Progenitor cell of endocrine pancreas (in vitro differentiated cells): ENCODE results near the gene GNE. TPM values are rescaled to one million over a fixed set of nuclear protein-coding genes. Genes with fewer than 3 reads are reported as not detected.
"Not testable (repeated sequence)": the region's sequence is repeated elsewhere in the genome, so short reads cannot be mapped to it uniquely, and the experiment has no call there.

Experiments
- DNase-seq: peaks from one replicate; pipeline ENCODE4 v3.0.0; 2021; ENCODE audit warnings: low spot score; ENCODE audit not compliant: unreplicated experiment
- H3K27ac Mint-ChIP-seq: 2 replicates; pipeline ENCODE4 v1.8.0; 2021; ENCODE audit warnings: mild to moderate bottlenecking, moderate library complexity, mixed read lengths
- H3K27me3 Mint-ChIP-seq: 2 replicates; pipeline ENCODE4 v1.8.0; 2021; ENCODE audit warnings: mixed read lengths
- H3K36me3 Mint-ChIP-seq: 2 replicates; pipeline ENCODE4 v1.8.0; 2022; ENCODE audit warnings: mixed read lengths; ENCODE audit not compliant: insufficient read depth
- H3K4me1 Mint-ChIP-seq: 2 replicates; pipeline ENCODE4 v1.8.0; 2021; ENCODE audit warnings: low read depth, mixed read lengths
- H3K4me3 Mint-ChIP-seq: 2 replicates; pipeline ENCODE4 v1.8.0; 2021; ENCODE audit warnings: low read depth, mild to moderate bottlenecking, moderate library complexity, mixed read lengths
- H3K9me3 Mint-ChIP-seq: 2 replicates; pipeline ENCODE4 v1.8.0; 2021; ENCODE audit warnings: low read depth, mixed read lengths
- total RNA-seq: library from RNA; stranded (reverse); gene quantifications from 2 replicates; pipeline ENCODE4 v1.2.1, GENCODE V29; 2021
- TF ChIP-seq, protein P1 (sequence below): fragments of 200-600 bp; sonication (generic); IDR thresholded peaks from one replicate; pipeline ENCODE4 v1.5.0; 2021; ENCODE audit warnings: antibody characterized with exemption, mild to moderate bottlenecking; ENCODE audit not compliant: unreplicated experiment

The GNE gene
- total RNA-seq, 1 donor from 2014 or later, result 9.9 TPM

DNA sequence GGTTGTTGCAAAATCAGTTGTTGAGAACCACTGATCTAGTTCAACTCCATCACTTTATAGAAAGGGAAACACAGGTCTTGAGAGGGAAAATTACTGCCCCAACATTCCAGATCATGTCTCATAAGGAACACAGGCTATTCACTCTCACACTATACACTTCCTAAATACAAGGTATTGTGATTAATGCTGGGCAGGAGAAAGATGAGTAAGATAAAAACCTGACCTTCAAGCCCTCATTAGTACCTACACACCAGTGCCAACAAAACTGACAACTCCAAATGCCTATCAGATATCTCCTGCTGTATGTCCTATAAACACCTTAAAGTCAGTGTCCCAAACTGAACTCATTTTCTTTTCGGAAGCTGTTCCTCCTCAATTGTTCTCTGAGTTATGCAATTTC is 8.2 kb downstream of the GNE start:
- no peak for DNase-seq

DNA sequence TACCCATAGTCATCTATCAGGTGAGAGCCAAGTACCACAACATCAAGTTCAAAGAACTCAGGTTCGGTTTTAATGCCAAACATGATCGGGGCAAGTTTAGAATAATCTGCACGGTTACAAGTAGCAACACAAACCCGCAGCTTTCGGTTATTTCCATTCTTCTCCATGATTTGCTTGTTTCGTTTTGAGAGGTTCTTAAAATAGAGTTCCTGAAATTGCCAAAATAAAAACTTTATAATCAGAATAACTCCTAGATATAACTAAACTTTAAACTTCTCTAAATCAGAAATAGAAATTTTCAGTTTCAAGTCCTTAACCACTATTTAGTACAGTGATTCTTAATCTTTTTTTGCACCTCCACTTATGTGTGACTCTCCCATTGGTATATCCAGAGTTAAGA is 9.1 kb downstream of the GNE start:
- Mint-ChIP-seq H3K4me3 (no peak overlapping the region), H3K36me3 (peaks cover 9% of the 10 kb centered on the region), H3K27me3 (no peaks in the 10 kb centered on the region), H3K4me1 (no peaks in the 10 kb centered on the region), H3K27ac (no peak overlapping the region), H3K9me3 (no peaks in the 10 kb centered on the region)
- no peak for DNase-seq
- TF ChIP-seq, protein P1, sequence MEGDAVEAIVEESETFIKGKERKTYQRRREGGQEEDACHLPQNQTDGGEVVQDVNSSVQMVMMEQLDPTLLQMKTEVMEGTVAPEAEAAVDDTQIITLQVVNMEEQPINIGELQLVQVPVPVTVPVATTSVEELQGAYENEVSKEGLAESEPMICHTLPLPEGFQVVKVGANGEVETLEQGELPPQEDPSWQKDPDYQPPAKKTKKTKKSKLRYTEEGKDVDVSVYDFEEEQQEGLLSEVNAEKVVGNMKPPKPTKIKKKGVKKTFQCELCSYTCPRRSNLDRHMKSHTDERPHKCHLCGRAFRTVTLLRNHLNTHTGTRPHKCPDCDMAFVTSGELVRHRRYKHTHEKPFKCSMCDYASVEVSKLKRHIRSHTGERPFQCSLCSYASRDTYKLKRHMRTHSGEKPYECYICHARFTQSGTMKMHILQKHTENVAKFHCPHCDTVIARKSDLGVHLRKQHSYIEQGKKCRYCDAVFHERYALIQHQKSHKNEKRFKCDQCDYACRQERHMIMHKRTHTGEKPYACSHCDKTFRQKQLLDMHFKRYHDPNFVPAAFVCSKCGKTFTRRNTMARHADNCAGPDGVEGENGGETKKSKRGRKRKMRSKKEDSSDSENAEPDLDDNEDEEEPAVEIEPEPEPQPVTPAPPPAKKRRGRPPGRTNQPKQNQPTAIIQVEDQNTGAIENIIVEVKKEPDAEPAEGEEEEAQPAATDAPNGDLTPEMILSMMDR, result no peak

More for the DNA sequence above, 8.2 kb downstream of the GNE start:
- H3K36me3 Mint-ChIP-seq, result peaks cover 8% of the 10 kb centered on the region
- H3K4me3 Mint-ChIP-seq, result no peak overlapping the region
- no peak overlapping the region for H3K27ac Mint-ChIP-seq
- no peaks in the 10 kb centered on the region for H3K27me3 Mint-ChIP-seq
- no peaks in the 10 kb centered on the region for H3K9me3 Mint-ChIP-seq
- TF ChIP-seq, protein P1, result no peak
- no peaks in the 10 kb centered on the region for H3K4me1 Mint-ChIP-seq

DNA sequence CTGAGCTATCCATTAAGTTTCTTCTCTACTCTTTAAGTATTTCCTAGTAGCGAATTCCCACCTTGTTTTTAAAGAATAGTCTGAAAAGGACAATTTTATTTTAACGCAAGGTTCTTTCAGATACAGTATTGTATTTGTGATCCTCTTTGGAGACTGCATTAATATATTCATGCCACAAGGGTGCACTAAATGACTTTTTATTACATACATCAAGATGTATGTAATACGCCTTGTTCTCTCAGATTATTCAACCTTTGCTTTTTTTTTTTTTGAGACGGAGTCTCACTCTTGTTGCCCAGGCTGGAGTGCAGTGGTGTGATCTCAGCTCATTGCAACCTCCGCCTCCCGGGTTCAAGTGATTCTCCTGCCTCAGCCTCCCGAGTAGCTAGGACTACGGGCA is 10.2 kb downstream of the GNE start:
- TF ChIP-seq, protein P1, result peak; percentile 50
- Mint-ChIP-seq H3K27ac (peak overlapping the region; percentile 56), H3K36me3 (peaks cover 12% of the 10 kb centered on the region)
- not testable (repeated sequence) for DNase-seq, H3K27me3 Mint-ChIP-seq, H3K4me3 Mint-ChIP-seq, H3K9me3 Mint-ChIP-seq, H3K4me1 Mint-ChIP-seq

DNA sequence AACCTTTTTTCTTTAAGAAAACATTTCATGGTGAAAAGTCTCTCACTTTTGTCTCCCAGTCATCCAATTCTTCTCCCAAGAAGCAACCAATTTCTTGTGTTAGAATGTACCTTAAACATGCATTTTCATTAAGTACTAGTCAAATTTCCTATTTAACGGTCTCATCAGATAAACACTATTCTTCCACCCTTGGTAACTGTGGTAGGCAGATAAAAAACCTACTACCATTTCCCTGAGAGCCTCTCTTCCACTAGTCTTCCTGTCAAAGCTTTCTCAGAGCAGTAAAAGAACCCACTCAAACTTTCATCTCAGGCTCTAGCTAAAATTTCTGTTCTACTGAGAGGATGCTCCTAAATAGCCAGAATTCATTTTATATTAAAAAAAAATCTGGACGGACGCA is 10.9 kb downstream of the GNE start:
- H3K27ac Mint-ChIP-seq, result peak overlapping the region; percentile 37
- no peaks in the 10 kb centered on the region for H3K27me3 Mint-ChIP-seq
- peaks cover 12% of the 10 kb centered on the region for H3K36me3 Mint-ChIP-seq
- H3K4me1 Mint-ChIP-seq, result no peaks in the 10 kb centered on the region
- H3K9me3 Mint-ChIP-seq, result no peaks in the 10 kb centered on the region
- no peak for DNase-seq
- TF ChIP-seq, protein P1, result no peak
- H3K4me3 Mint-ChIP-seq, result no peak overlapping the region

DNA sequence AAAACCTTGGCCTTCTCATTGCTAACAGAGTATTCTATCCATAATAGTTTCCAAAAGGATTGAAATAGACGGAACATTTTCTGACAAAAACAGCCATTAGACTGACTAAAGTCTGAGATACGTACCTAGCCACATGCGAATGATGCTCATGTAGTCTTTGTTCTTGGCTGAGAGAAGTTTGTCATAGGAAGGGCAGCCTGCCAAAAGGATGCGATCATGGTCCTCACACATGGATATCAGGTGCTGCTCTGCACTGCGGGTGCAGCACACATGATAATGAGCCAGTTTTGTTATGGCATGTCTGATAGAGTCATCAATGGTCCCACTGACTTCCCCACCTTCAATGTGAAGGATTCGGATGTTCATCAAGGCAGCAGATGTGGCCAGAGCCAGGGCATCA is 12.3 kb downstream of the GNE start:
- no peak for DNase-seq
- peaks cover 12% of the 10 kb centered on the region for H3K36me3 Mint-ChIP-seq
- H3K4me1 Mint-ChIP-seq, result no peaks in the 10 kb centered on the region
- H3K9me3 Mint-ChIP-seq, result no peaks in the 10 kb centered on the region
- no peak overlapping the region for H3K4me3 Mint-ChIP-seq
- TF ChIP-seq, protein P1, result no peak
- H3K27me3 Mint-ChIP-seq, result no peaks in the 10 kb centered on the region
- no peak overlapping the region for H3K27ac Mint-ChIP-seq

DNA sequence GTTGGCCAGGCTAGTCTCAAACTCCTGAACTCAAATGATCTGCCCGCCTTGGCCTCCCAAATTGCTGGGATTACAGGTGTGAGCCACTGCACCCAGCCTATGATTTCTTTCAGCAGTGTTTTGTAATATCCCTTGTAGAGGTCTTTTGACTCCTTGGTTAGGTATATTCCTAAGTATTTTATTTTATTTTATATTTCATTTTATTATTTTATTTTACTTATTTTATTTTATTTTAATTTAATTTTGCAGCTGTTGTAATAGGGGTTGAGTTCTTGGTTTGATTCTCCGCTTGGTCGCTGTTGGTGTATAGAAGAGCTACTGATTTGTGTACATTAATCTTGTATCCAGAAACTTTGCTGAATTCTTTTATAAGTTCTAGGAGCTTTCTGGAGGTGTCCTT is 18.6 kb downstream of the GNE start:
- not testable (repeated sequence) for H3K27ac Mint-ChIP-seq, H3K4me1 Mint-ChIP-seq, H3K27me3 Mint-ChIP-seq

DNA sequence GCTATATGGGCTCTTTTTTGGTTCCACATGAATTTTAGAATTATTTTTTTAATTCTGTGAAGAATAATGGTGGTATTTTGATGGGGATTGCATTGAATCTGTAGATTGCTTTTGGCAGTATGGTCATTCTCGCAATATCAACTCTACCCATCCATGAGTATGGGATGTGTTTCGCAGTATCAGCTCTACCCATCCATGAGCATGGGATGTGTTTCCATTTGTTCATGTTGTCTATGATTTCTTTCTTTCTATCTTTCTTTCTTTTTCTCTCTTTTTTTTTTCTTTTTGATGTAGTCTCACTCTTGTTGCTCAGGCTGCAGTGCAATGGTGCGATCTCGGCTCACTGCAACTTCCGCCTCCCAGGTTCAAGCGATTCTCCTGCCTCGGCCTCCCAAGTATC is 19.0 kb downstream of the GNE start:
- not testable (repeated sequence) for H3K27ac Mint-ChIP-seq, H3K4me3 Mint-ChIP-seq, H3K27me3 Mint-ChIP-seq, DNase-seq, H3K9me3 Mint-ChIP-seq, H3K4me1 Mint-ChIP-seq
- peaks cover 21% of the 10 kb centered on the region for H3K36me3 Mint-ChIP-seq

More for the DNA sequence above, 18.6 kb downstream of the GNE start:
- peaks cover 22% of the 10 kb centered on the region for H3K36me3 Mint-ChIP-seq
- H3K4me3 Mint-ChIP-seq, DNase-seq, H3K9me3 Mint-ChIP-seq: not testable (repeated sequence)
